HepG2 (cell line): Measurements from ENCODE around the gene DNAH8.

Experiments used
- EZH2 ChIP-seq: conservative IDR thresholded peaks from 2 replicates; pipeline ENCODE4 v1.6.1; 2012; ENCODE audit warnings: mild to moderate bottlenecking, low read depth, low read length, moderate library complexity
- ZNF234 ChIP-seq: sonication (generic); formaldehyde crosslinking; conservative IDR thresholded peaks from 2 replicates; pipeline ENCODE4 v1.5.1; 2020; ENCODE audit warnings: mild to moderate bottlenecking, missing genetic modification reagents
- TF ChIP-seq, protein P1 (sequence below): sonication (generic); formaldehyde crosslinking; IDR thresholded peaks from 2 replicates; pipeline ENCODE4 v1.4.0; 2020; ENCODE audit warnings: missing genetic modification reagents, borderline replicate concordance

GRCh38 chr6:39003492-39003891 is 288.4 kb downstream of the DNAH8 start:
- no peak for TF ChIP-seq ZNF234 (CRISPR knock-in tag)
- TF ChIP-seq, protein P1, sequence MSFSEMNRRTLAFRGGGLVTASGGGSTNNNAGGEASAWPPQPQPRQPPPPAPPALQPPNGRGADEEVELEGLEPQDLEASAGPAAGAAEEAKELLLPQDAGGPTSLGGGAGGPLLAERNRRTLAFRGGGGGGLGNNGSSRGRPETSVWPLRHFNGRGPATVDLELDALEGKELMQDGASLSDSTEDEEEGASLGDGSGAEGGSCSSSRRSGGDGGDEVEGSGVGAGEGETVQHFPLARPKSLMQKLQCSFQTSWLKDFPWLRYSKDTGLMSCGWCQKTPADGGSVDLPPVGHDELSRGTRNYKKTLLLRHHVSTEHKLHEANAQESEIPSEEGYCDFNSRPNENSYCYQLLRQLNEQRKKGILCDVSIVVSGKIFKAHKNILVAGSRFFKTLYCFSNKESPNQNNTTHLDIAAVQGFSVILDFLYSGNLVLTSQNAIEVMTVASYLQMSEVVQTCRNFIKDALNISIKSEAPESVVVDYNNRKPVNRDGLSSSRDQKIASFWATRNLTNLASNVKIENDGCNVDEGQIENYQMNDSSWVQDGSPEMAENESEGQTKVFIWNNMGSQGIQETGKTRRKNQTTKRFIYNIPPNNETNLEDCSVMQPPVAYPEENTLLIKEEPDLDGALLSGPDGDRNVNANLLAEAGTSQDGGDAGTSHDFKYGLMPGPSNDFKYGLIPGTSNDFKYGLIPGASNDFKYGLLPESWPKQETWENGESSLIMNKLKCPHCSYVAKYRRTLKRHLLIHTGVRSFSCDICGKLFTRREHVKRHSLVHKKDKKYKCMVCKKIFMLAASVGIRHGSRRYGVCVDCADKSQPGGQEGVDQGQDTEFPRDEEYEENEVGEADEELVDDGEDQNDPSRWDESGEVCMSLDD, result no peak
- no peak for TF ChIP-seq EZH2
